ENCODE measurements around the gene KDM2B.

DNA sequence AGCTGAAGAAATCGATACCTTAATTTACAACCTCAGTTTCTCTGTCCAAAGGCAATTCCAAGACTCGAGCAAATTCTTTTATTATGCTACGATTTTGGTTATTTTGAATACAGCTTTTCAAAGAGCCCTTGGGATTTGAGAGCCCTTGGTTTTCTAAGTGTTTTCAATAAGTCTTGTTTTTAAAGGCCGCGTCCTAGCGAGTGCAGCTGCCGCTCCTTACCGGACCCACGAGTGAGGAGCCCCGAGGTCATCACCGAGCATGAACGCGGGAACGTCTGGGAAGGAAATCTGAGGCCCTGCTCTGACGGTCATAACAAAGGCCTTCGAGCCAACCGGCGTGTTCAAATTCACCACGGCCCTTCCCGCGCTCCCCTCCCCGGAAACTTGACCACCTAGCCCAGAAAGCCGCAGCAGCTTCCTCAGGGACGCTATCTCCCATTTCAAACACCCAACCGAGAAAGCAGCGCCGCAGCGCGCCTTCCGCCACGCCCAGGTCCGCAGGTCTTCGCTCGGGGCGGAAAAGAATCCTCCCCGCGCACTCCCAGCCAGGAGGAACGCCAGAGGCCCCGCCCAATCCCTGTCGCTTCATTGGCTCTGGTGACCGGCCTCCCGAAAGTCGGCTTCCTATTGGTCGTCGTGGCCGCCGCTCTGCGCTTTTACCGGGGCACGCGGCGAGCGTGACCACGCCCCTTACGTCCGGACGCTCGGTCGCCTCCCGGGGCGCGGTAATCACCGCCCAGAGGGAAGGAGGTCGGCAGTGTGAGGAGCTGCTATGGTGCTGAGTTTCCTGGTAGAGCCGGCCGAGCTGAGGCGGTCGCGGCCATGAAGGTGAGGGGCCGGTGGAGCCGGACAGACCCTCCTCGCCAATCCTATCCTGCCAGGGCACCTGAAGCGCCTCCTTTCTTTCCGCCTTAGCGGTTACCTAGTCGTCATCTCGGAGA lies 181.2 kb downstream of the KDM2B start, which contains the start of gene RNF34:
- peak in 3 of 4 donors; percentile 95 to 96 (median 95) for TF ChIP-seq POLR2A (IDR thresholded peaks at IDR 0.05)
- TF ChIP-seq, protein P1, sequence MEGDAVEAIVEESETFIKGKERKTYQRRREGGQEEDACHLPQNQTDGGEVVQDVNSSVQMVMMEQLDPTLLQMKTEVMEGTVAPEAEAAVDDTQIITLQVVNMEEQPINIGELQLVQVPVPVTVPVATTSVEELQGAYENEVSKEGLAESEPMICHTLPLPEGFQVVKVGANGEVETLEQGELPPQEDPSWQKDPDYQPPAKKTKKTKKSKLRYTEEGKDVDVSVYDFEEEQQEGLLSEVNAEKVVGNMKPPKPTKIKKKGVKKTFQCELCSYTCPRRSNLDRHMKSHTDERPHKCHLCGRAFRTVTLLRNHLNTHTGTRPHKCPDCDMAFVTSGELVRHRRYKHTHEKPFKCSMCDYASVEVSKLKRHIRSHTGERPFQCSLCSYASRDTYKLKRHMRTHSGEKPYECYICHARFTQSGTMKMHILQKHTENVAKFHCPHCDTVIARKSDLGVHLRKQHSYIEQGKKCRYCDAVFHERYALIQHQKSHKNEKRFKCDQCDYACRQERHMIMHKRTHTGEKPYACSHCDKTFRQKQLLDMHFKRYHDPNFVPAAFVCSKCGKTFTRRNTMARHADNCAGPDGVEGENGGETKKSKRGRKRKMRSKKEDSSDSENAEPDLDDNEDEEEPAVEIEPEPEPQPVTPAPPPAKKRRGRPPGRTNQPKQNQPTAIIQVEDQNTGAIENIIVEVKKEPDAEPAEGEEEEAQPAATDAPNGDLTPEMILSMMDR (IDR thresholded peaks at IDR 0.05), result peak in 2 of 6 experiments; percentile 23 to 29

All from esophagus squamous epithelium (tissue), 4 donors.